Cortex of kidney (tissue), 1 donor: ENCODE data around the gene CACNA1I.

Source experiments
- DNase-seq: peaks from one replicate; lab custom pipeline; 2025; lab: John Stamatoyannopoulos, UW

The CACNA1I gene

DNA sequence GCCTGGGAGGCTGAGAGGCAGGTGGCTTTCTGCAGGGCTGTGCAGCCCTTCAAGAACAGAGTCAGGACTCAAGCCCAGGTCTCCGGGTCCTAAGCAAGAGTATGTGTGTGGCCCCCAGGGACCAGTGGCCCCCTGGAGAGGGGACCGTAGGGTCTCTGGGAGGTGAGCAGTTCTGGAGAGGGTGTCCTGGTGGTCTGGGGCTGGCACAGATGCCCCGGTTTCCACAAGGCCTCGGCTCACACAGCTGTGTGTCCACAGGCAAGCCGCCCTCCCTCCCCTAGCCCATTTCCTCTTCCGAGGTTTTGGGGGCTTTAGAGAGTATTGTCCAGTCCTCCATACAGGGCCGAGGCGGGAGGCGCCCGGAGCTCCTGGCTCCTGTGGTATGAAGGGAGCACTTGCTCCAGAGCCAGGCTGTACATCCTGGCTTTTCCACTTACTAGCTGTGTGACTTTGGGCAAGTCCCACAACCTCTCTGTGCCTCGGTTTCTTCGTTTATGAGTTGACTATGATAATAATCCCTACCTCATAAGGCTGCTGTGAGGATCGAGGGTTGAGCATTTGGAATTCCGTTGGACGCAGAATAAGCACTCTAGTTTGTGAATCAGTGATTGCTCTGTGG is 34.6 kb upstream of the CACNA1I start:
- DNase-seq = no peak

GRCh38 chr22:39536711-39537110 is 33.8 kb upstream of the CACNA1I start:
- DNase-seq = no peak

GRCh38 chr22:39537975-39538374 is 32.6 kb upstream of the CACNA1I start:
- DNase-seq = no peak

GRCh38 chr22:39543095-39543494 is 27.5 kb upstream of the CACNA1I start:
- no peak for DNase-seq

GRCh38 chr22:39545386-39546365 is 24.9 kb upstream of the CACNA1I start:
- no peak for DNase-seq

GRCh38 chr22:39546889-39547586 is 23.5 kb upstream of the CACNA1I start:
- no peak for DNase-seq

DNA sequence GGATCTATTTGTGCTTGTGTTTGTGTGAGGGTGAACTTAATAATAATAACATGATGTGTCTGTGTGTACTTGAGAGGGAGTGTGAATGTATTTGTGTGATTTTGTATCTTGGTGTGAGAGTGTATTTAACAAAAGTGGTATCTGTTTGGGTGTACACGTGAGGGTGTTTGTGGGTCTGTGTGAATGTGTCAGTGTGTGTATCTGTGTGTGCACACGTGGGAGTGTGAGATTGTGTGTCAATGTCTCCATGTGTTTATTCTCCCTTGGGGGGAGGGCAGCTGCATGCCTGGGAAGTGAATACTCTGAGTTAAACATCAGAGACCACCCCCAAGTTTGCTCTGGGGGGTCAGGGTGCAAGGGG is 23.0 kb upstream of the CACNA1I start:
- no peak for DNase-seq

DNA sequence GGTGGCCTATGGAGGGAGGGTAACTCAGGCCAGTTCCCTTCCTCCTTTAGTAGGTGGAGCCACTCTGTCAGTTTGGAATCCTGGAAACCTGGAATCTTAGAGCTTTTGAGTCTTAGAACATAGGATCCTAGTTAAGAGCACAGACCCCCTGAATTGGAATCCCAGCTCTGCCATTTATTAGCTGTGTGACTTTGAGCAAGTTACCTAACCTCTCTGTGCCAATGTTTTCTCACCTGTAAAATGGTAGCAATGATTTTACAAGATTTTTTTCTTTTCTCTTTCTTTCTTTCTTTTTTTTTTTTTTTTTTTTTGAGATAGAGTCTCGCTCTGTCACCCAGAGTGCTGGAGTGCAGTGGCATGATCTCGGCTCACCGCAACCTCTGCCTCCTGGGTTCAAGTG is 17.1 kb upstream of the CACNA1I start:
- no peak for DNase-seq

GRCh38 chr22:39554151-39554550 is 16.4 kb upstream of the CACNA1I start:
- no peak for DNase-seq

GRCh38 chr22:39556970-39557841 is 13.3 kb upstream of the CACNA1I start:
- DNase-seq = no peak

DNA sequence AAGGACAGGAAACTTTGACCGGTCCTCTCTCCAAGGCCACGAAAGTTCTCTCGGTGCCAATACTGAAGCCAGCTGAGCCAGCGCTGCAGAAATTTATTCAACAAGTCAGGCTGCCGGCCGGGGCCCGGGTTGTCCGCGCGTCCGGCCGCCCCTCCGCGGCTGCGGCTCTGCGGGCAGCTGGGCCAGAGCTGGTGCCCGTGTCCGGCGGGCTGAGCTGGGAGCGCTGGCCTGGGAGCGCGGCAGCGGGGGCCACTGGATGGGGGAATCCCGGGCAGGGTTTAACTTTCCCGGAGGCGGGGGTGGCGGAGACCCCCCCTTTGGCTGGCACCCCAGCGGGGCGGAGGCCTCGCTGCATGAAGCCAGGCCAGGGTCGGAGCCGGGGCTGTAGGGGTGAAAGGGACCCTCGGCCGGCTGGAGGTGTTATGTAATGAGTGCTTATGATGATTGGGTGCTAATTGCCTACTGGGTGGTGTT is 12.3 kb upstream of the CACNA1I start:
- DNase-seq = no peak

- DNase-seq = no peak
These were observed 11.6 kb upstream of the CACNA1I start for GRCh38 chr22:39558950-39559349.

- DNase-seq = no peak
These were observed 11.0 kb upstream of the CACNA1I start for GRCh38 chr22:39559456-39560105.

- DNase-seq = no peak
These were observed 10.4 kb upstream of the CACNA1I start for GRCh38 chr22:39560127-39560526.

DNA sequence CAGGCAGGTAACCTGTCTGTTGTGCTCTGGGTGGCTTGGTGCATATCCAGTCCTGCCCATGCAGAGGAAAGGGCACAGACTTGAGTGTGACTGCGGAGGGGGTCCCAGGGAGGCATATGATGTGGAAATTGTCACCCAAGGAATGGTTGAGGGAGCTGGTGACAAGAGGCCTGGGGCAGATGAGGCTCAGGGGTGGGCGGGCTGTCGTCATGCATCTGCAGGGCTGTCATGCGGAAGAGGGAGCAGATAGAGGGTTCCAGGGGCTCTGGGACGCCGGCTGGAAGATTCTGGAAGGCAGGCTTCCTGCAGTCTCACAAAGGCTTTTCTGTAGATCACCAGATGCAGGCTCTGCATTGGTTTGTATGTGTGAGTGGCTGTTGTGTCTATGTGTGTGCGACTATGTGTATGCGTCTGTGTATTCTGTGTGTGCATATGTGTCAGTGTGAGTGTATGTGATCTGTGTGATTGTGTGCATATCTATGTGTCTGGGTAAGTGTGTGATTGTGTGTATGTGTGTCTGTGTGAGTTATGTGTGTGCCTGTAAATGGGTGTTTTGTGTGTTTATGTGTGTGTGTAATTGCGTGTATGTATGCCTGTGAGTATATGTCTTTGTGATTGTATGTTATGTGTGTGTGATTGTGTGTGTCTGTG is 7.6 kb upstream of the CACNA1I start:
- no peak for DNase-seq

GRCh38 chr22:39563571-39564428 is 6.8 kb upstream of the CACNA1I start:
- no peak for DNase-seq

- DNase-seq = no peak
These were observed 5.1 kb upstream of the CACNA1I start for GRCh38 chr22:39565414-39565944.

- DNase-seq = no peak
These were observed 3.2 kb upstream of the CACNA1I start for GRCh38 chr22:39567135-39567946.
